HG03565 (cell line): ENCODE data around the gene TFRC.
"Not testable (repeated sequence)": the region's sequence is repeated elsewhere in the genome, so short reads cannot be mapped to it uniquely, and the experiment has no call there.

Experiments used
- ATAC-seq: cut with Tn5 transposase; IDR thresholded peaks from one replicate; pipeline ENCODE4 v1.9.1; 2021; ENCODE audit warnings: mild to moderate bottlenecking, moderate library complexity; ENCODE audit not compliant: unreplicated experiment

TFRC gene

GRCh38 chr3:196081834-196082618, at the start of gene TFRC:
TFRC (minus strand) TSS chr3:196082090; CDS start chr3:196077099, 4,991 bp downstream.
- peak; percentile 86 for ATAC-seq

- ATAC-seq = no peak
Observed at GRCh38 chr3:196128172-196128843, 46.4 kb upstream of the TFRC start.

DNA sequence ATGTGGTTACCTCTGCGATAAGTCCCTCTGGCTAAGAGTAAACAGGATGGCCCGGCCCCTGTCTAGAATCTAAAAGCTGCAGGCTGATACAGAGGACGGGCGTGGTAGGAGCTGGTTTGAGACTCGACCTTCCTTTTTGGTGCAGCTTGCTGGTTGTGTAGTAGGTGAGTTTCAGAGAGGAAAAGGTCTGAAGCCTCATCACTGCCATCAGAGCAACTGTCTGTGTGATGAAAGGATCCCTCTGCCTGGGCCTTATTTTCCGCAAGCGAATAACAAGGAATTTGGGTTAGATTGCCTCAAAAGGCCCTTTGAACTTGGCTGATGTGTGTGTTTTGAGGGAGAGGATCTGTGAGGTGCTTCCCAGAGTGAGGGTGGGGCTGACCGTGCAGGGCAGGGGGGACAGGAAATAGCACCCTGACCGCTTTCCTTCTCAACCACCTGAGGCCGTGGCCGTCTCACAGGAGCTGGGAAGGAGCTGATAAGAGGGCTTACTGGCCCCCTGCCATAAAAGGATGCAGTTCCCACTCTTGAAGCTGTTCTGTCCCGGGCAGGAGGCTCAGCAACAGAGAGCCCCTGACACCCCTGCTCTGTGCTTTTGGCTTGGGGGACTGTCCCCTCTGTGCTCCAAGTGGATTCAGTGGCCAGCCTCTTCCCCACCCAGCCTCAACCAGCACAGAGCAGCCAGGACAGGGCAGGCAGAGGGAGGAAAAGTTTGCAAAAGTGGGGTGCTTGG, 45.6 kb upstream of the TFRC start:
- no peak for ATAC-seq

- no peak for ATAC-seq
Observed at GRCh38 chr3:196124608-196125007, 42.7 kb upstream of the TFRC start.

DNA sequence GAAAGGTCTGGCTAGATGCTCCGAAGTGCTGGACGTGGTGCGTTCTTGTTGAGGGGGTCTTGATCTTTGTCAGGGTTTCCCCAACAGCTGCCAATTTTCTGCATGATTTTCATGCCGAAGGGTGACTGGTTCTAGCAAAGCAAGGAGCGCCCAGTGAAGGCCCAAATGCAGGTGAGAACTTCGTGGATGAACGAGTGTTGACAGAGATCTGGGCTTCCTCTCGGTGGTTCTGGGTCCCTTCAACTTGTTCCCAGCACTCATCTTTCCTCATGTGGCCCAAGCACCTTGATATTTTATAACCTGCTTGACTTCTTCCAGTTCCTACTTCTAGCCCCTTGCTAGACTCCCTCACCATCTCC, 40.8 kb upstream of the TFRC start:
- ATAC-seq = no peak

GRCh38 chr3:196122021-196122687, 40.3 kb upstream of the TFRC start:
- no peak for ATAC-seq

DNA sequence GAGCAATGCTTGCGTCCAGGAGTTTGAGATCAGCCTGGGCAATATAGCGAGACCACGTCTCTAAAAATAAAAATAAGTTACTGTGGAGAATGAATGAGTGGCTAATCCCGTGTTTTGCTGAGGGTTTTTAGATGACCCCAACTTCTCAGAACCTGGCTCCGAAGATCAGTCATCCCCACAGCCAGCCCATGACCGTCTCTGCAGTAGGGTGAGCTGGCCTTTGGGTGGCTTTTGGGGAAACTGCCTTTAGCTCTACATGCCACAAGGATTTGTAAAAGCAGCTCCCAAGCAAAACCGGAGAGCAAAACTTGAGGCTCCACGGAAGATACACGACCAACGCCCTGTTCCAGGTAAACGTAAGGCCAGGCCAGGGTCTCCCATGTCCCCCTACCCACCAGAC, 39.2 kb upstream of the TFRC start:
- ATAC-seq = no peak

DNA sequence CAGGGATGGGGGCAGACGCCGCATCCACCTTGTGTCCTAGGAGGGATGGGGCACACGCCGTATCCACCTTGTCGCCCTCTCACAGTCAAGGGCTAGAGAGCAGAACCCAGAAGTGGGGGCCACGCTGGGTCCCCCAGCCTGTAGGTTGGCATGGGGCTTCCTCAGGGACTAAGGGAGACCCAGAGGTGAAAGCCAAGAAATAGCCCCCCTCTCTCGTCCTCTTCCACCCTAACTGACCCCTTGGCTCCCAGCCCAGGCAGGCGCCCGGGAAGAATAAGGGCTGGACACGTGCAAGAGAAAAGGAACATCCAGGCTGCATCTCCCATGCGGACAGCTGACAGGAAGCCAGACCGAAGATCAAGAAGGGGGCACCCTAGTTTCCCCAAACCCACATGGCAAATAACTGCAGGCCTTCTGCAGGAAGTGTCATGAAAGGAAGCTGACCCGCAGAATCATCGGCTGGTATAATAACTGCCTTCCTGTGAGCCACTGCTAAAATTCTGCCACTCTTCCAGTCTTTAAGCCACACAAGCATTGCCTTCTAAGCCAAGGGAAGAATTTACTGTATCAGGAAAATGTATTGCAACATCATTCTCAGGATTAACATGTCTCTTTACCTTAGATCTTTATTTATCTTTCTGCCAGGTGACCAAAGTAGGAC, 38.5 kb upstream of the TFRC start:
- no peak for ATAC-seq

DNA sequence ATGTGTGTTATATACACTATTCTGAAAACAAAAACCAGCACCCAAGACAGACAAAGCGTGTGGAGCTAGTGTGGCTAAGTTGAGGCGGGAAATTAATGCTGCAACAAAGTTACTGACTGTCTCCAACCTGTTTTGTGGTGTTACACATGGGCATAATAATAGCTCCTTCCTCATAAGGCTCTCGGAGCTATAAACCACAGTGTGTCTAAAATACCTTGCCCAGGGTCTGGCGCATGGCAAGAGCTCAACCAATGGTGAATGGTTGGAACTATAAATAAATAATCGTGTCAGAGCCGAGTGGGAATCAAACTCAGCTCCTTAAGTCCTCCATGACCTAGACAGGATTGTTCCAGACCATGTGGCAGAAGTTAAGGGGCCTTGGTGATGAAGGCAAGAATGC, 35.9 kb upstream of the TFRC start:
- no peak for ATAC-seq

DNA sequence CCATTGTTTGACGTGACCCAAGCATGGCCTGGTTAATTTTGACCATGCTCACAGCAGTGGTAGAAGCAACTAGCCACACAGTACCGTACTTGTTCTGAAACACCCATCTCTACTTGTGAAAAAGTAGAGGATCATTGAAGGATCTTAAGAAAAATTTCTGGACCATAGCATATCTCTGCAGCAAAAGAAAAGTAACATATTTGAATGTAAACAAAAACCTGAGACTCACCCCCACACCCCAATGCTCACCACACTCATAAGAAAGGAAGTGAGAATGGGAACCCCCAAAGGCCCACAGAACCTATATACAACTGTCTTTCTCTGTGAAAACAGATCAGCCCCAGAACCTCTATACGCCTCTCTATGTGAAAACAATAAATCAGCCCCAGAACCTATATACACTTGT, 33.8 kb upstream of the TFRC start:
- peak; percentile 51 for ATAC-seq

DNA sequence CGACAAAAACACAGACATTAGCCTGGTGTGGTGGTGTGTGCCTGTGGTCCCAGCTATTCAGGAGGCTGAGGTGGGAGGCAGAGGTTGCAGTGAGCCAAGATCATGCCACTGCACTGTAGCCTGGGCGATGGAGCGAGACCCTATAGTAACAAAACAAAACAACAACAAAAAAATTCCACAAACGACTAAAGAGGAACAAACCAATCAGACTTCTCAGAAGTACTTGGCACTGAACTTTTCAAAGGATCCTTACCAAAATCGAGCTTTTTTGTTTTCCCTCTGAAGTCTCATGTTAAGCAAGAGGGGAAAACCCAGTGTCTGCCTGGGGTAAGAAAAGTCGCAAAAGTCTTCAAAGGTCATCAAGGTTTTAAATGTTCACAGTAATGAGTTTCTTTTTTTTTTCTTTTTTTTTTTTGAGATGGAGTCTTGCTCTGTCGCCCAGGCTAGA, 30.1 kb upstream of the TFRC start:
- ATAC-seq = no peak

GRCh38 chr3:196108075-196108743, 26.3 kb upstream of the TFRC start:
- ATAC-seq = no peak

DNA sequence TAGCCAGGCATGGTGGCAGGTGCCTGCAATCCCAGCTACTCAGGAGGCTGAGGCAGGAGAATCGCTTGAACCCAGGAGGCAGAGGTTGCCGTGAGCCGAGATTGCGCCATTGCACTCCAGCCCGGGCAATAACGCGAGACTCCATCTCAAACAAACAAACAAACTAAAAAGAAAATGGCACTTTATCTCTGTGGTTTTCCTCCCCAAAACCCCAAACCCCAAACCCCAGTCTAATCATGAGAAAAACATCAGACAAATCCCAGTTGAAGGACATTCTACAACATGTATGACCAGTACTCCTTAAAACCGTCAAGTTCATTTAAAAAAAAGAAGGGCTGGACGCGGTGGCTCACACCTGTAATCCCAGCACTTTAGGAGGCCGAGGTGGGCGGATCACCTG, 22.8 kb upstream of the TFRC start:
- not testable (repeated sequence) for ATAC-seq

- not testable (repeated sequence) for ATAC-seq
Observed at GRCh38 chr3:196098365-196098980, 16.6 kb upstream of the TFRC start.

- ATAC-seq = no peak
Observed at GRCh38 chr3:196097373-196098154, 15.7 kb upstream of the TFRC start.

DNA sequence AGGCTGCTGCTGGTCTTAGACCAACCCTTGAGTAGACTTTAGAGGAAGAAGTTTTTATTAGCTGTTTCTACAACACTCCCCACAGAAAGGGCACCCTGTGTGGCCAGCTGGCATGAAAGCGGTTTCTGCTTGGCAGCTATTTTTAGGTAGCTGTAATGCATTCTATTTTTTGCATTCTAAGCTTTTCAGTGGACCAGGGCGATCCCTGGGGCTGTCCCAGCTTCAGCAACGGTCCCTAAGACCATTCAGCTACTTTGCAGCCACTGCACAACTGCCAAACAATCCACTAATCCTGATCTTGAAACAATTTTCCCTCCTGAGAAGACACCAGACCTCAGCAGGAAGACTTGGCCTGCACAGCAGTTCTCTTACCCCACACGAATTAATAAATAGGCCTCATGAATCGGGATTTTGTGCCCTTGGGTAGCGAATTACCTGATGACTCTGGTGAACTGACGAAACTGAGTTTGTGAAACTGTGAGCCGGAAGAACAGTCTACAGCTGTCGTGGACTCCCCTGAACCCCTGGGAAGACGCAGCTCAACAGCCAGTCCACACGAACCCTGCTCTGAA, 14.6 kb upstream of the TFRC start:
- ATAC-seq = peak; percentile 66

DNA sequence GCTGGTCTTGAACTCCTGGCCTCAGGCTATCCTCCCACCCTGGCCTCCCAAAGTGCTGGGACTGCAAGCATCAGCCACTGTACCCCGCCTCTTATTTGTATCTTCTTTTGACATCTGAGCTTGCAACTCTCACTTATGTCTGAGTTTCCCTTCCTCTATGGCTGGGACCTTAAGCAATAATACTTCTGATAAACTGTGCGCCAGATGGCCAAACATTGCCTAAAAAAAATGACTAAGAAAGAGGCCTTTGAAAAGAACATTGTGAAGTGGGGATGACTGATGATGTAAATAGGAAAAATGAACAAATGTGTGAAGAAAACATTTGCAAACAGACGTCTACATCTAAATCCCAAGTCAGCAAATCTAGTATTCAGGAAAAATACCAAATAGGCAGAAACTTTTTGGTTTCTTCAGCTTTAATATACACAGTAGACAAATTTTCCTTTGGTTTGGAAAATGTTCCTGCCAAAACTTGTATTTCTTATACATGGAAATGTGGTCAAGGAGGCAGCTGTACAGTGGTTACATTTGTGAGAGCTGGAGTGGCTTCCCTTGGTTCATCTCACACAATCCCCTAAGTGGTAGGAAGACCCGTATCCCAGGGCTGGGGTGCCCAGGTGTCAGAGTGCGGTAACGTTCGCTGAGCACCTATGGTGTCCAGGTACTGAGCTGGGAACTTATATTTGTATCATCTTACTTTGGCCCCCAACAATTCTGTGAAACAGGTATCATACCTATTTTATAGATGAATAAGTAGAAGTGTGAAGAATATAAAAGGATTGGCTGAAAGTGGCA, 11.6 kb upstream of the TFRC start:
- ATAC-seq = no peak

GRCh38 chr3:196087906-196088305, 6.0 kb upstream of the TFRC start:
- no peak for ATAC-seq
